A549 (cell line): ENCODE results near the gene DPPA5.
"Not testable (repeated sequence)": the region's sequence is repeated elsewhere in the genome, so short reads cannot be mapped to it uniquely, and the experiment has no call there.

Experiments
- CEBPB ChIP-seq, 2 experiments: fragments of >200 bp in 1 of 2; sonication (Bioruptor Twin) in 1 of 2; formaldehyde crosslinking in 1 of 2; IDR thresholded peaks; 2 replicates each; pipeline ENCODE4 v1.6.1; 2012 to 2016
- CTCF ChIP-seq: fragments of >200 bp; sonication (Bioruptor Twin); formaldehyde crosslinking; IDR thresholded peaks from 3 replicates; pipeline ENCODE4 v1.5.1; 2016
- EHMT2 ChIP-seq: fragments of 200-600 bp; sonication (generic); IDR thresholded peaks from 2 replicates; pipeline ENCODE4 v1.6.1; 2016; ENCODE audit warnings: antibody characterized with exemption, low read depth, mild to moderate bottlenecking, moderate library complexity
- HDAC2 ChIP-seq: fragments of 200-600 bp; sonication (generic); IDR thresholded peaks from 2 replicates; pipeline ENCODE4 v1.6.1; 2016
- MAFK ChIP-seq: fragments of 450-650 bp; IDR thresholded peaks from 2 replicates; pipeline ENCODE4 v1.6.1; 2014; ENCODE audit not compliant: partially characterized antibody
- MAZ ChIP-seq: fragments of 150-350 bp; IDR thresholded peaks from 2 replicates; pipeline ENCODE4 v1.6.1; 2014; ENCODE audit warnings: antibody characterized with exemption, low read depth, low read length, borderline replicate concordance
- POLR2A ChIP-seq: IDR thresholded peaks from 2 replicates; pipeline ENCODE4 v1.6.1; 2012; ENCODE audit warnings: mild to moderate bottlenecking, low read length
- POLR2AphosphoS2 ChIP-seq: conservative IDR thresholded peaks from 2 replicates; pipeline ENCODE4 v1.6.1; 2012; ENCODE audit warnings: low read length, improper control_type of control experiment, inconsistent platforms
- USF2 ChIP-seq: fragments of 450-650 bp; IDR thresholded peaks from 2 replicates; pipeline ENCODE4 v1.6.1; 2014; ENCODE audit warnings: antibody characterized with exemption

- not testable (repeated sequence) for TF ChIP-seq CTCF; USF2; CEBPB (IDR thresholded peaks at IDR 0.05); EHMT2; MAFK; POLR2A; HDAC2; POLR2AphosphoS2; MAZ
These were observed 27.5 kb upstream of the DPPA5 start for GRCh38 chr6:73381531-73381930.
